ENCODE results near the gene FNIP1.
"Not testable (repeated sequence)": the region's sequence is repeated elsewhere in the genome, so short reads cannot be mapped to it uniquely, and the experiment has no call there.

FNIP1 gene

GRCh38 chr5:131634996-131635683 lies 161.7 kb downstream of the FNIP1 start, which contains the start of gene RAPGEF6:
RAPGEF6 (minus strand) TSS chr5:131635229; CDS start chr5:131635030, 199 bp downstream.
- peak; percentile 99 for DNase-seq

- peak; percentile 53 to 54 for DNase-seq
These were observed 162.2 kb downstream of the FNIP1 start for GRCh38 chr5:131634666-131634995.

DNA sequence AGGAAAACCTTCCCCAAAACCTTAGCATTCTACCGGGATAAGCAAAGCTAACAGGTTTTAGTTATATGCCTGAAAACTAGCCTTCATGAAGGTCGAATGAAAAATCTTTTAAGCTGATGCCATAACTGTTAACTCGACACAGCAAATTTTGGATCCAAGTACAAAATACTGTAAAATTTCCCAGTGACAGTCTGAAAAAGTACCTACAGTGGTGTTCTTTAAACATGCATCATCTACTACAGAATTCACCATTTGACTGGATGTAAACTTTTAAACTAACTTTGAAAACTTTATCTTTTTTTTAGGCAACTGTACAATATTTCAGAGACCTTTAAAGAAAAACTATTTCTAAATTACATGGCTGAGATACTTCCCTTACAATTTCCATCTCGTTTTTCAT lies 162.6 kb downstream of the FNIP1 start:
- no peak for DNase-seq

DNA sequence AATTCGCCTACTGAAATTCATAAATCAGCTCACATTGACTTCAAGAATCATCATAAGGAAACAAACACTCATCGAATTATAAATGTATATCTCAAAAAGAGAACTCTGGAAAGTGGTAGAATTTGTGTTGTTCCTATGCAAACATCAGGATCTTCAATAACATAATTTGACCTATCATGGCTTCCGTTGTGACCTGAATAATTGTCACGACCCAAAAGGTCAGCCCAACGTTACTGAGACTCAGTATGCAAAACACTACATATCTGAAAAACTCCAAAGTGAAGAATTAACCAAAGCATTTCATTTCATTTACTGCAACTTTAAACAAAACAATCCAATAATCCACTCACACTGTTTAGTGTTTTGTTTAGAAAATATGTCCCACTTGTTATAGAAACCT lies 163.0 kb downstream of the FNIP1 start:
- peak in 1 of 2 experiments; percentile 25 for DNase-seq

- DNase-seq, result no peak
These were observed 165.9 kb downstream of the FNIP1 start for GRCh38 chr5:131630963-131631350.

DNA sequence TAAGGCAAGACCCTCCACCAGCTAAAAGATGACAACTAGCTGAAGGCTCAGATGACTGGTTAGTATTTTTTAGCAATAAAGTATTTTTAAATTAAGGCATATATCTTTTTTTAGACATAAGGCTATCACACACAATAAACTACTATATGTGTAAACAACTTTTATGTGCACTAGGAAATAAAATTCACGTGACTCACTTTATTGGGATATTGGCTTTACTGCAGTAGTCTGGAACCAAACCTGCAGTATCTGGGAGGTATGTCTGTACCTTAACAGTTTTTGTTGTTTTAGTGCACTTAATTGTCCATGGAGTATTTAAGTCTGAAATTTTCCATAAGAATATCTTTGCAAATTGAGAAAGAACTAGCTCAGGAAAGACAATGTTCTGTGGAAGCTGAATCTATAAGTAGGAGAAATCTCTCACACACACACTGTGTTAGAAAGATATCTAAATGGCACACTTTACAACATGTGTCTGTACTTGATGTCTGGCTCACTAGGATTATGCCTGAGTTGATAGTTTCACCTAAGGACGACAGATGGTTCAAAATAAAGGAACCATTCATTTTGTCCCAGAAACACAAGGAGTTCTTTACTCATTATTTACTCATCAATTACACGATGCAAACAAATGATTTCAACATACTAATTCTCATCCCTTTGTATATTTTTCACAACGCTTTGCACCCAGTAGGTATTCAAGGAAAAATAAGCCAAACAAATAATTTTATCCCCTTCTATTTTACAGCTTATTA lies 166.4 kb downstream of the FNIP1 start:
- no peak for DNase-seq

- no peak for DNase-seq
These were observed 167.8 kb downstream of the FNIP1 start for GRCh38 chr5:131628990-131629389.

DNA sequence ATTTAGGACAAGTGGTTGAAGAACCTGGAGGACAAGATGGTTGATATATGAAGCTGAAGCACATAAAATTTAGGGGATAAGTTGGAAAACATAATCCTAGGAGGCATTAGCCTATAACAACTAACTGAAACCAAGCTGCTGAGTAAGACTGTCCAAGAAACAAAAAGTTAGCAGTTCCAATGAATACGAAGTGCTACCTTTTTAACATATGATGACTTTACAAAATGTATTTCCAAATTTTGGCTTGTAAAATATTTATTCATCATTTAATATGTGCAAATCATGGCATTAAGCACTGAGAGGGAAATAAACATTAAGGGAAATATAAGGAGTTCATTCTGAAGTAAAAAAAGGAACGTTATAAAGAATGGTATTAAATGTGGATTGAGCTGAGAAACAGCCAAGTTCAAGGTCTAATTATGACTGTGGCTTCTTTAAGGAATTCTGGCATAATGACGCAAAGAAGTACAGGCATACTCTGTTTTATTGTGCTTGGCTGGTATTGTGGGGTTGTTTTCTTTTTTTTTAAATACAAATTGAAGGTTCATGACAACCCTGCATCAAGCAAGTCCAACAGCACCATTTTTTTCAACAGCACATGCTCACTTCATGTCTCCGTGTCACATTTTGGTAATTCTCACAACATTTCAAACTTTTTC lies 169.5 kb downstream of the FNIP1 start:
- no peak for DNase-seq

- DNase-seq, result no peak
These were observed 174.2 kb downstream of the FNIP1 start for GRCh38 chr5:131622633-131623032.

DNA sequence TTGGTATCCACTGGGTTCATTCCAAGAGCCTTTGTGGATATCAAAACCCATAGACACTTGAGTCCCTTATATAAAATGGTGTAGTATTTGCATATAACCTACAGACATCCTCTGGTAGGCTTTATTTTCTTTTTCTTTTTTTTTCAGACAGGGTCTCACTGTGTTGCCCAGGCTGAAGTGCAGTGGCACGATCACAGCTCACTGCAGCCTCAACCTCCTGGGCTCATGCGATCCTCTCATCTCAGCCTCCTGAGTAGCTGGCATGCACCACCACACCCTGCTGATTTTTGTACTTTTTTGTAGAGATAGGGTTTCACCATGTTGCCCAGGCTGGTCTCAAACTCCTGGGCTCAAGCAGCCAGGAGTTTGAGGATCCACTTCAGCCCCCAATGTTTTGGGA lies 175.7 kb downstream of the FNIP1 start:
- DNase-seq, result not testable (repeated sequence)

DNA sequence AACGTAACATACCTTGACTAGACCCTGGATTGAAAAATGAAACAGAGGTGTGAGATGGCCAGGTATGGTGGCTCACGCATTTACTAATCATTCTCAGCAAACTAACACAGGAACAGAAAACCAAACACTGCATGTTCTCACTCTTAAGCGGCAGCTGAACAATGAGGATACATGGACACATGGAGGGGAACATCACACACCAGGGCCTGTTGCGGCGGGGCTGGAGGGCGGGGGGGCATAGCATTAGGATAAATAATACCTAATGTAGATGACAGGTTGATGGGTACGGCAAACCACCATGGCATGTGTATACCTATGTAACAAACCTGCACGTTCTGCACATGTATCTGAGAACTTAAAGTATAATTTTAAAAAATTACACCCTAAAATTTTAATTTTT lies 177.7 kb downstream of the FNIP1 start:
- DNase-seq, result no peak

GRCh38 chr5:131617140-131617822 lies 179.5 kb downstream of the FNIP1 start:
- no peak for DNase-seq

GRCh38 chr5:131615957-131616356 lies 180.9 kb downstream of the FNIP1 start:
- DNase-seq, result no peak

GRCh38 chr5:131613423-131613822 lies 183.4 kb downstream of the FNIP1 start:
- DNase-seq, result no peak

- DNase-seq, result no peak
These were observed 185.8 kb downstream of the FNIP1 start for GRCh38 chr5:131611064-131611381.

- DNase-seq, result no peak
These were observed 186.4 kb downstream of the FNIP1 start for GRCh38 chr5:131610198-131611063.

GRCh38 chr5:131609774-131610173 lies 187.0 kb downstream of the FNIP1 start:
- DNase-seq, result no peak

DNA sequence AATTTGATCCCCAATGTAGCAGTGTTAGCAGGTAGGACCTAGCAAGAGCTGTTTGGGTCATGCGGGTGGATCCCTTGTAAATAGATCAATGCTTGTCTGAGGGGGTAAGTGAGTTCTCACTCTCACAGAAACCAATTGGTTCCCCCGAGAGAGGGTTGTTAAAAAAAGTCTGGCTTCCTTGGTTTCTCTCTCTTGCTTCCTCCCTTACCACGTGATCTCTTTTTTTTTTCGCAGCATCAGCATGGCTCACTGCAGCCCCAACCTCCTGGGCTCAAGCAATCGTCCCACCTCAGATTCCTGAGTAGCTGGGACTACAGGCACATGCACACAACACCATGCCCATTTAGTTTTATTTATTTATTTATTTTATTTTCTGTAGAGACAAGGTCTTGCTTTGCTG lies 188.2 kb downstream of the FNIP1 start:
- no peak for DNase-seq

DNA sequence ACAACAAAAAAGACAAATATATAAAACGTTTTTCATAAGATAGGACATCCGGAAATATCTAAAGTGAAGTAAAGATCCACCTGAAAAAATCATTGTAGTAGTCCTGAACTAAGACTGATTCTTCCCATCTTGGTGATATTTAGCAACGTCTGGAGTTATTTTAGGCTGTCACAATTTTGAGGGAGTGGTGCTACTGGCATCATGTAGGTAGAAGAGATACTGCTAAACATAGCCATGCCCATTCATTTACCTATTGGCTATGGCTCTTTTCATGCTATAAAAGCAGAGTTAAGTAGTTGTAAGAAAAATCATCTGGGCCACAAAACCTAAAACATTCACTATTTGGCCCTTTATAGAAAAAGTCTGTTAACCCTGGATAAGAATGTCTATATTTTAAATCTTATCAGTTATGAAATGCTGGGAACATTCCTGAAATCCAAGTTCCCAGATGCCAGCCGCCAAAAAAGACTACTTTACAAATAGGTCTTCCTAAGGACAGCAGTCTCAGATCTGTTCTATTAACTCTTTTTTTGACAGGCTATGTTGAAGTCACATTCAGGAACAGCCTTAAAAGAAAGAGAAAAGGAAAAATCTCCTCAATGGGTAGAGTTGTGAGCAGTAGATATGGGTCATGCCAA lies 188.8 kb downstream of the FNIP1 start:
- no peak for DNase-seq

GRCh38 chr5:131607418-131607817 lies 189.4 kb downstream of the FNIP1 start:
- no peak for DNase-seq

DNA sequence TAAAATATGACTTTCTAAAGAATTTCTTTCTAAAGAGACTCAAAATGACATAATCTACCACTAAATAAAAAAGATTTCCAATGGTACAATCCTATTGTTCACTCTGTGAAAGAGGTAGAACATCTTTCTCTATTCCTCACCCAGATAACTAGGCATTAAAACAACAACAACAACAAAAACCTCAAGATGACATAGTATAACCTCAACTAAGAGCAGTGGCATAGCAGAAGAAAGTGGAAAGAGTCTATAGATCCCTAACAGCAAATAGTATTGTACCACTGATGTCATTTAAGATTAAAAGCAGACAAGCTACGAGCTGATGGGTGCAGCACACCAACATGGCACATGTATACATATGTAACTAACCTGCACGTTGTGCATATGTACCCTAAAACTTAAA lies 191.7 kb downstream of the FNIP1 start:
- DNase-seq, result no peak

Measured in AML-193 (cell line).